ENCODE data around the gene FIGN. TPM values are rescaled to one million over a fixed set of nuclear protein-coding genes. Genes with fewer than 3 reads are reported as not detected.

Gene FIGN
- total RNA-seq, 1 donor from 2014 or later = 0.79 TPM

GRCh38 chr2:163775304-163775703 lies 39.5 kb upstream of the FIGN start:
- FAIRE-seq (no peak), DNase-seq (ENCODE audit: low read depth) (peak; percentile 55)
- TF ChIP-seq CTCF (IDR thresholded peaks at IDR 0.05; ENCODE audit: insufficient read depth, low read length, severe bottlenecking) = no peak
- no peak overlapping the region for H3K4me3 ChIP-seq (ENCODE audit: low read depth, low read length)
- H3K27me3 ChIP-seq (ENCODE audit: control insufficient read depth, insufficient read depth, low read length) = no peaks in the 10 kb centered on the region
- no peaks in the 10 kb centered on the region for H3K36me3 ChIP-seq (ENCODE audit: control insufficient read depth, insufficient read depth, low read length)

- TF ChIP-seq CTCF (IDR thresholded peaks at IDR 0.05; ENCODE audit: insufficient read depth, low read length, severe bottlenecking) = no peak
- Histone ChIP-seq H3K4me3 (ENCODE audit: low read depth, low read length) (no peak overlapping the region), H3K27me3 (ENCODE audit: control insufficient read depth, insufficient read depth, low read length) (no peaks in the 10 kb centered on the region), H3K36me3 (ENCODE audit: control insufficient read depth, insufficient read depth, low read length) (no peaks in the 10 kb centered on the region)
- DNase-seq (ENCODE audit: low read depth) = peak; percentile 97
- peak; percentile 7 for FAIRE-seq
Observed at GRCh38 chr2:163774862-163775261, 39.1 kb upstream of the FIGN start.

- DNase-seq (ENCODE audit: low read depth) = no peak
- FAIRE-seq = no peak
- TF ChIP-seq CTCF (IDR thresholded peaks at IDR 0.05; ENCODE audit: insufficient read depth, low read length, severe bottlenecking) = no peak
- H3K4me3 ChIP-seq (ENCODE audit: low read depth, low read length) = no peak overlapping the region
- H3K36me3 ChIP-seq (ENCODE audit: control insufficient read depth, insufficient read depth, low read length) = no peaks in the 10 kb centered on the region
- no peaks in the 10 kb centered on the region for H3K27me3 ChIP-seq (ENCODE audit: control insufficient read depth, insufficient read depth, low read length)
Observed at GRCh38 chr2:163773276-163773675, 37.5 kb upstream of the FIGN start.

- Histone ChIP-seq H3K27me3 (ENCODE audit: control insufficient read depth, insufficient read depth, low read length) (no peaks in the 10 kb centered on the region), H3K4me3 (ENCODE audit: low read depth, low read length) (no peak overlapping the region), H3K36me3 (ENCODE audit: control insufficient read depth, insufficient read depth, low read length) (no peaks in the 10 kb centered on the region)
- no peak for FAIRE-seq
- peak; percentile 95 for DNase-seq (ENCODE audit: low read depth)
- no peak for TF ChIP-seq CTCF (IDR thresholded peaks at IDR 0.05; ENCODE audit: insufficient read depth, low read length, severe bottlenecking)
Observed at GRCh38 chr2:163771596-163771995, 35.8 kb upstream of the FIGN start.

- H3K27me3 ChIP-seq (ENCODE audit: control insufficient read depth, insufficient read depth, low read length) = no peaks in the 10 kb centered on the region
- no peaks in the 10 kb centered on the region for H3K36me3 ChIP-seq (ENCODE audit: control insufficient read depth, insufficient read depth, low read length)
- no peak for TF ChIP-seq CTCF (IDR thresholded peaks at IDR 0.05; ENCODE audit: insufficient read depth, low read length, severe bottlenecking)
- DNase-seq (ENCODE audit: low read depth) (no peak), FAIRE-seq (no peak)
- no peak overlapping the region for H3K4me3 ChIP-seq (ENCODE audit: low read depth, low read length)
Observed at GRCh38 chr2:163768881-163769695, 33.3 kb upstream of the FIGN start.

GRCh38 chr2:163767097-163767496 lies 31.3 kb upstream of the FIGN start:
- peak; percentile 13 for FAIRE-seq
- H3K36me3 ChIP-seq (ENCODE audit: control insufficient read depth, insufficient read depth, low read length) = no peaks in the 10 kb centered on the region

More at GRCh38 chr2:163767097-163767496, 31.3 kb upstream of the FIGN start:
- Histone ChIP-seq H3K4me3 (ENCODE audit: low read depth, low read length) (no peak overlapping the region), H3K27me3 (ENCODE audit: control insufficient read depth, insufficient read depth, low read length) (no peaks in the 10 kb centered on the region)
- no peak for DNase-seq (ENCODE audit: low read depth)
- TF ChIP-seq CTCF (IDR thresholded peaks at IDR 0.05; ENCODE audit: insufficient read depth, low read length, severe bottlenecking) = no peak

All from bronchial epithelial cell (primary cell).